ENCODE measurements around the gene ATG9B. TPM values are rescaled to one million over a fixed set of nuclear protein-coding genes. Genes with fewer than 3 reads are reported as not detected.

The ATG9B gene
- total and polyA plus RNA-seq, 9 of the 15 experiments (the other 6 are each of a cell fraction or from before 2014, with no cell fraction given): 0.29 to 8.0 (median 2.1) TPM

DNA sequence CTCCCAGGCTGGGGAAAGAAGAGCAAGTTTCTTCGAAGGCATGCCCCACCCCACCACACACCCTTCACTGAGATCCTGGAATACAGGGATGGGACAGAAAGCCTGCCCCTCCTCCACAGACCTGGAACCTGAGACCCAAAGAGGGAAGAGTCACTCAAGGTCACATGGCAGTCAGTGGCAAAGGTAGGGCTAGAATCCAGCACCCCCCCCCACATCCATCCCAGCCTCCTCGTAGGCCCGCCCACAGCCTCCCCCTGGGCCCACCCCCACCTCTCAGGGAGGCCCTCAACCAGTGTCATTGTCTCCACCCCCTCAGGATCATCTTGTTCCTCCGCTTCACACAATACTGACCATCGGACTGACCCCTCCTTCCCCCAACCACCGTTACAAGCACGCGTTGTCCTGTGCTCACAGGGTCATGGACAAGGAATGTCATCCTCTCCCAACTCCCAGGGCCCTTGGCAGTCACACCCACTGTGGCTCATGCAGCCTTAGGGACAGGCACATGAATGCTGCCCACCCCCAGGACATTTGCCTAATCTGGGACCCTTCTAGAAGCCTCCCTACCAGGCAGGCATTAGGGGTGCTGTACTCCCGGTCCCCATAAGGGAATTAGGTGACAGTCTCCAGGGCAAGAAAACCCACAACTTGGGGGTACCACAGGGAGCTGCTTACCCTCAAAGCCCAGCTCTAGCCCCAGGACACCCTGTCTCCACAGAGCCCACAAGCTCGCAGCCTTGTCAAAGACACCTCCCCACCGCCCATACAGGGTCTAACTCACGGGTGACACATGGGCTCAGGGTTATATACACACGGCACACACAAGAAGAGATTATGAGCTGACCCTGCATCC is 47.5 kb downstream of the ATG9B start (continued):
- TF ChIP-seq, protein P1, sequence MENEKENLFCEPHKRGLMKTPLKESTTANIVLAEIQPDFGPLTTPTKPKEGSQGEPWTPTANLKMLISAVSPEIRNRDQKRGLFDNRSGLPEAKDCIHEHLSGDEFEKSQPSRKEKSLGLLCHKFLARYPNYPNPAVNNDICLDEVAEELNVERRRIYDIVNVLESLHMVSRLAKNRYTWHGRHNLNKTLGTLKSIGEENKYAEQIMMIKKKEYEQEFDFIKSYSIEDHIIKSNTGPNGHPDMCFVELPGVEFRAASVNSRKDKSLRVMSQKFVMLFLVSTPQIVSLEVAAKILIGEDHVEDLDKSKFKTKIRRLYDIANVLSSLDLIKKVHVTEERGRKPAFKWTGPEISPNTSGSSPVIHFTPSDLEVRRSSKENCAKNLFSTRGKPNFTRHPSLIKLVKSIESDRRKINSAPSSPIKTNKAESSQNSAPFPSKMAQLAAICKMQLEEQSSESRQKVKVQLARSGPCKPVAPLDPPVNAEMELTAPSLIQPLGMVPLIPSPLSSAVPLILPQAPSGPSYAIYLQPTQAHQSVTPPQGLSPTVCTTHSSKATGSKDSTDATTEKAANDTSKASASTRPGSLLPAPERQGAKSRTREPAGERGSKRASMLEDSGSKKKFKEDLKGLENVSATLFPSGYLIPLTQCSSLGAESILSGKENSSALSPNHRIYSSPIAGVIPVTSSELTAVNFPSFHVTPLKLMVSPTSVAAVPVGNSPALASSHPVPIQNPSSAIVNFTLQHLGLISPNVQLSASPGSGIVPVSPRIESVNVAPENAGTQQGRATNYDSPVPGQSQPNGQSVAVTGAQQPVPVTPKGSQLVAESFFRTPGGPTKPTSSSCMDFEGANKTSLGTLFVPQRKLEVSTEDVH (IDR thresholded peaks at IDR 0.05; ENCODE audit: low read depth, partially characterized antibody): no peak
- TF ChIP-seq, protein P2, sequence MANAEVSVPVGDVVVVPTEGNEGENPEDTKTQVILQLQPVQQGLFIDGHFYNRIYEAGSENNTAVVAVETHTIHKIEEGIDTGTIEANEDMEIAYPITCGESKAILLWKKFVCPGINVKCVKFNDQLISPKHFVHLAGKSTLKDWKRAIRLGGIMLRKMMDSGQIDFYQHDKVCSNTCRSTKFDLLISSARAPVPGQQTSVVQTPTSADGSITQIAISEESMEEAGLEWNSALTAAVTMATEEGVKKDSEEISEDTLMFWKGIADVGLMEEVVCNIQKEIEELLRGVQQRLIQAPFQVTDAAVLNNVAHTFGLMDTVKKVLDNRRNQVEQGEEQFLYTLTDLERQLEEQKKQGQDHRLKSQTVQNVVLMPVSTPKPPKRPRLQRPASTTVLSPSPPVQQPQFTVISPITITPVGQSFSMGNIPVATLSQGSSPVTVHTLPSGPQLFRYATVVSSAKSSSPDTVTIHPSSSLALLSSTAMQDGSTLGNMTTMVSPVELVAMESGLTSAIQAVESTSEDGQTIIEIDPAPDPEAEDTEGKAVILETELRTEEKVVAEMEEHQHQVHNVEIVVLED (CRISPR knock-in tag; IDR thresholded peaks at IDR 0.05): no peak
- TF ChIP-seq, protein P3, sequence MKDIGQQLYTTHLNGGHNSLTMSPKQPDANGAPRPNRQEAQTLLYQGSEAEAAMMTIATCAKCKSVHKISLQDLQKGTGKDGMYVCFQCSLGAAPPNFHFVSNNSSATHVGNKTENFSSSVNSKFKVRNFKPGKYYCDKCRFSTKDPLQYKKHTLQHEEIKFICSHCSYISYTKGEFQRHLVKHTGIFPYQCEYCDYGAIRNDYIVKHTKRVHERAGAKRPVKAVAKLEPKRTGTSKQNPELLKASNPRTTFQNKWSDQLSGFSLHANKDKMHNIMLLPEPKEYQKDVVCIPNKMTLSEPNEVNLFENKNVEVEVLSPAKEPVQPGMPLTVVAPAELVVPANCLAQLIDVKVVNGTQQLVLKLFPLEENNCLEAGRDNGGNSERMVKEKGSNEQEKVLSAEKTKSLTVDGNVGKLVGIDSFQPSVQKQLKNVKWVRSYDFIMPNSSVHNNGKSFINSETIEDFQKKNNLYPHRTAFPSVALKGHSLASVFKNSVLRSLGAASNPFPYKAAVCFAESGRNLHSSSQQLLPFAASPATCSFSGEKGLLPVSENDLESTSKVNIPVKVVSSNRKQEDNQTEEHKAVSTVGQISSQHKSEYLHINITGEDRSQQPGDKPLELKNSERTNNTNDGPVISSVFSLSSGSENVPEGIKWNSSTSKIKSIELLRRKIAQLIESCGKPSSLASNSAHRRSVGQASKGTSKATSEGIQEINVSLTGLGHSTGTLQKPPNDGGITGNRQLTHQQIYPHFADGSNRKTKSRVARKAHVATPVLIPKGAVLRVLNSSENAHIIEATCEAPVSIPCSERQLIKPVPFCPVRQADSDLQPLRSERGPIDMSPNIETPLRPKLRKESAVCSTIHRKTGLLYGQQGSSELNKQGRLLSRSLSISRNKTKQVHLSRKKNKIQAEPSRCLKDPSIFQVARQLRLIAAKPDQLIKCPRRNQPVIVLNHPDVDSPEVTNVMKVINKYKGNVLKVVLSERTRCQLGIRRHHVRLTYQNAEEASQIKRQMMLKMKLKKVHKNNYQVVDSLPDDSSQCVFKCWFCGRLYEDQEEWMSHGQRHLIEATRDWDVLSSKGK (CRISPR knock-in tag; IDR thresholded peaks at IDR 0.05): no peak
- TF ChIP-seq, protein P4, sequence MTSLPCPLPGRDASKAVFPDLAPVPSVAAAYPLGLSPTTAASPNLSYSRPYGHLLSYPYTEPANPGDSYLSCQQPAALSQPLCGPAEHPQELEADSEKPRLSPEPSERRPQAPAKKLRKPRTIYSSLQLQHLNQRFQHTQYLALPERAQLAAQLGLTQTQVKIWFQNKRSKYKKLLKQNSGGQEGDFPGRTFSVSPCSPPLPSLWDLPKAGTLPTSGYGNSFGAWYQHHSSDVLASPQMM (CRISPR knock-in tag; IDR thresholded peaks at IDR 0.05): no peak
- TF ChIP-seq, protein P5, sequence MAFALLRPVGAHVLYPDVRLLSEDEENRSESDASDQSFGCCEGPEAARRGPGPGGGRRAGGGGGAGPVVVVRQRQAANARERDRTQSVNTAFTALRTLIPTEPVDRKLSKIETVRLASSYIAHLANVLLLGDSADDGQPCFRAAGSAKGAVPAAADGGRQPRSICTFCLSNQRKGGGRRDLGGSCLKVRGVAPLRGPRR (CRISPR knock-in tag; IDR thresholded peaks at IDR 0.05): no peak
- TF ChIP-seq, protein P6, sequence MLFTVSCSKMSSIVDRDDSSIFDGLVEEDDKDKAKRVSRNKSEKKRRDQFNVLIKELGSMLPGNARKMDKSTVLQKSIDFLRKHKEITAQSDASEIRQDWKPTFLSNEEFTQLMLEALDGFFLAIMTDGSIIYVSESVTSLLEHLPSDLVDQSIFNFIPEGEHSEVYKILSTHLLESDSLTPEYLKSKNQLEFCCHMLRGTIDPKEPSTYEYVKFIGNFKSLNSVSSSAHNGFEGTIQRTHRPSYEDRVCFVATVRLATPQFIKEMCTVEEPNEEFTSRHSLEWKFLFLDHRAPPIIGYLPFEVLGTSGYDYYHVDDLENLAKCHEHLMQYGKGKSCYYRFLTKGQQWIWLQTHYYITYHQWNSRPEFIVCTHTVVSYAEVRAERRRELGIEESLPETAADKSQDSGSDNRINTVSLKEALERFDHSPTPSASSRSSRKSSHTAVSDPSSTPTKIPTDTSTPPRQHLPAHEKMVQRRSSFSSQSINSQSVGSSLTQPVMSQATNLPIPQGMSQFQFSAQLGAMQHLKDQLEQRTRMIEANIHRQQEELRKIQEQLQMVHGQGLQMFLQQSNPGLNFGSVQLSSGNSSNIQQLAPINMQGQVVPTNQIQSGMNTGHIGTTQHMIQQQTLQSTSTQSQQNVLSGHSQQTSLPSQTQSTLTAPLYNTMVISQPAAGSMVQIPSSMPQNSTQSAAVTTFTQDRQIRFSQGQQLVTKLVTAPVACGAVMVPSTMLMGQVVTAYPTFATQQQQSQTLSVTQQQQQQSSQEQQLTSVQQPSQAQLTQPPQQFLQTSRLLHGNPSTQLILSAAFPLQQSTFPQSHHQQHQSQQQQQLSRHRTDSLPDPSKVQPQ (CRISPR knock-in tag; IDR thresholded peaks at IDR 0.05; ENCODE audit: borderline replicate concordance): no peak
- TF ChIP-seq BRD9 (IDR thresholded peaks at IDR 0.05; ENCODE audit: low read depth, partially characterized antibody) (no peak), COPS2 (conservative IDR thresholded peaks at IDR 0.05) (no peak), SIX5 (IDR thresholded peaks at IDR 0.05; ENCODE audit: borderline replicate concordance in 1 of 2, insufficient read depth in 1 of 2, low read depth in 1 of 2, low read length in 2 of 2) (no peak), SRSF1 (IDR thresholded peaks at IDR 0.05; ENCODE audit: low read depth, low read length) (no peak), KLF16 (IDR thresholded peaks at IDR 0.05) (no peak), CAMTA2 (CRISPR knock-in tag; conservative IDR thresholded peaks at IDR 0.05) (no peak), HLTF (IDR thresholded peaks at IDR 0.05) (no peak)
